Omental fat pad (tissue), 4 donors: ENCODE measurements around the gene LUZP1. TPM values are rescaled to one million over a fixed set of nuclear protein-coding genes. Genes with fewer than 3 reads are reported as not detected.
"Not testable (repeated sequence)": the region's sequence is repeated elsewhere in the genome, so short reads cannot be mapped to it uniquely, and the experiment has no call there.

Experiments used
- ATAC-seq: fragments of 150-250 bp; one replicate; pipeline ENCODE4 v1.9.1; 2016; ENCODE audit warnings: mild to moderate bottlenecking, moderate library complexity; ENCODE audit not compliant: low FRiP score
- DNase-seq: peaks from one replicate; pipeline ENCODE4 v3.0.0-alpha.2; 2019; ENCODE audit warnings: low spot score
- CTCF ChIP-seq, 3 donors: fragments of 450-650 bp; IDR thresholded peaks; one replicate each; pipeline ENCODE4 v1.5.1; 2016 to 2017; ENCODE audit warnings: antibody characterized with exemption in 3 of 3, mild to moderate bottlenecking in 3 of 3, moderate library complexity in 2 of 3
- total RNA-seq, 4 donors: library from RNA; depleted of rRNA; stranded (reverse); fragments of >200 nt; gene quantifications; one replicate each; pipeline ENCODE4 v1.1.0, GENCODE V29; 2016

Gene LUZP1
- total RNA-seq, 4 donors from 2014 or later, result 20.9 to 35.9 (median 31.3) TPM

- DNase-seq (no peak), ATAC-seq (no peak)
- TF ChIP-seq CTCF (IDR thresholded peaks at IDR 0.05), result no peak
Measured at GRCh38 chr1:23198373-23198772, 29.7 kb upstream of the LUZP1 start.

- no peak for ATAC-seq
- DNase-seq, result no peak
- TF ChIP-seq CTCF (IDR thresholded peaks at IDR 0.05), result no peak
Measured at GRCh38 chr1:23196627-23197328, 28.1 kb upstream of the LUZP1 start.

GRCh38 chr1:23194119-23194984 lies 25.7 kb upstream of the LUZP1 start:
- TF ChIP-seq CTCF (IDR thresholded peaks at IDR 0.05), result no peak
- ATAC-seq, result no peak

GRCh38 chr1:23193391-23194118 lies 24.9 kb upstream of the LUZP1 start:
- ATAC-seq, result no peak
- DNase-seq, result no peak
- no peak for TF ChIP-seq CTCF (IDR thresholded peaks at IDR 0.05)

More at GRCh38 chr1:23194119-23194984, 25.7 kb upstream of the LUZP1 start:
- DNase-seq, result no peak

DNA sequence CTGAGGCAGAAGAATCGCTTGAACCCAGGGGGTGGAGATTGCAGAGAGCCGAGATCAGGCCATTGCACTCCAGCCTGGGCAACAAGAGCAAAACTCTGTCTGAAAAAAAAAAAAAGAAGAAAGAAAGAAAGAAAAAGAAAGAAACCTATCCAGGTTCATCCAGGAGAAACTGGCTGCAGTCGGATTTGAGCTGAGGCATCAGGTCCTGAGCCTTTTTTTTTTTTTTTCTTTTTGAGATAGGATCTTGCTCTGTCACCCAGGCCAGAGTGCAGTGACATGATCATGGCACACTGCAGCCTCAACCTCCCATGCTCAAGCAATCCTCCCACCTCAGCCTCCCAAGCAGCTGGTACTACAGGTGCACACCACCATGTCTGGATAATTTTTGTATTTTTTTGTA lies 22.5 kb upstream of the LUZP1 start:
- TF ChIP-seq CTCF (IDR thresholded peaks at IDR 0.05), result no peak
- DNase-seq (no peak), ATAC-seq (no peak)

GRCh38 chr1:23188936-23189452 lies 20.3 kb upstream of the LUZP1 start:
- not testable (repeated sequence) for ATAC-seq, DNase-seq

GRCh38 chr1:23188434-23188884 lies 19.8 kb upstream of the LUZP1 start:
- ATAC-seq, result no peak

More at GRCh38 chr1:23188434-23188884, 19.8 kb upstream of the LUZP1 start:
- TF ChIP-seq CTCF (IDR thresholded peaks at IDR 0.05), result no peak
- no peak for DNase-seq
